AG09309 (cell line): ENCODE results near the gene PNLIPRP1.

ENCODE experiments used
- DNase-seq: peaks from one replicate; pipeline ENCODE4 v3.0.0-alpha.2; 2010; ENCODE audit warnings: low read depth
- H3K4me3 ChIP-seq: 2 replicates; pipeline ENCODE4 v1.5.1; 2011; ENCODE audit warnings: mild to moderate bottlenecking, low read depth, low read length, moderate library complexity; ENCODE audit not compliant: control insufficient read depth
- TF ChIP-seq, protein P1 (sequence below): IDR thresholded peaks from 2 replicates; pipeline ENCODE4 v1.5.1; 2011; ENCODE audit warnings: mild to moderate bottlenecking, low read depth, low read length, inconsistent platforms; ENCODE audit not compliant: insufficient read depth, control insufficient read depth; ENCODE audit errors: missing control alignments

PNLIPRP1 gene

DNA sequence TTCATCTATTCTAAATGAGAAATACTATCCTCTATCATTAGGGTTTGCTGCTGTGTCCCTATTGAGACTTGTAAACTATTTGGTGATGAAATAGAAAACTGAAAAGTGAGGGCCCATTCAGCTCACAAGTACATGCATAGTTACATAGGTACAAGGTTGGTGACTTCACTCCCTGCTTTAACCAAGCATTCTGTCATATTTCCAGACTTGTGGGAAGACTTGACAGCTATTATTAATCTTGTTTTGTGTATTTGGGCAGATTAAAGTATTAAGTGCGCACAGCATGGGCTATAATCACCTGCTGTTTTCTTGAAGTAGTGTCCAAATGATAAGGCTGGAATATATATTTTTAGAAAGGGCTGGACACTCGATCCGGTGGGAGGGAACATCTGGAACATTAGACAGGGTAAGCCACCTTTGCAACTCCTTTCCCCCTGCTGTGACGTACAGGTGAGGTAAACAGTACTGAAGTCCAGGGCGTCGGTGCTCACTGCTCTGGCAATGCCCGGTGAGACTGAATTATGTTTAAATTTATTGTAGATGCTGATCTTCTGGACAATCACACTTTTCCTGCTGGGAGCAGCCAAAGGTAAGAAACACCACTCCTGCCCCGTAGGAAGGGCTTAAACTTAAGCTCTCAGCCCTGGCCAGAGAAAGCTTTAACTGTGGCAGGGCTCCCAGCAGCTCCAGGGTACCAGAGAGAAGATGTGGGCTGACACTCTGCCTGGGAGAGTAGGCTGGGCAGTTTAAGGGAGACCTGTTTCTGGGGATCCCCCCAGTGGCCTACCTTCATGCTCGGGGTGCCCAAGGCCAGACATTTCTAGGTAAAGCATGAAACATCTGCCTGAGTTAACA lies at the start of gene PNLIPRP1:
PNLIPRP1 (plus strand) TSS at position 370 of the 855 bp plus-strand sequence; CDS start at position 541, 171 bp downstream.
- TF ChIP-seq, protein P1, sequence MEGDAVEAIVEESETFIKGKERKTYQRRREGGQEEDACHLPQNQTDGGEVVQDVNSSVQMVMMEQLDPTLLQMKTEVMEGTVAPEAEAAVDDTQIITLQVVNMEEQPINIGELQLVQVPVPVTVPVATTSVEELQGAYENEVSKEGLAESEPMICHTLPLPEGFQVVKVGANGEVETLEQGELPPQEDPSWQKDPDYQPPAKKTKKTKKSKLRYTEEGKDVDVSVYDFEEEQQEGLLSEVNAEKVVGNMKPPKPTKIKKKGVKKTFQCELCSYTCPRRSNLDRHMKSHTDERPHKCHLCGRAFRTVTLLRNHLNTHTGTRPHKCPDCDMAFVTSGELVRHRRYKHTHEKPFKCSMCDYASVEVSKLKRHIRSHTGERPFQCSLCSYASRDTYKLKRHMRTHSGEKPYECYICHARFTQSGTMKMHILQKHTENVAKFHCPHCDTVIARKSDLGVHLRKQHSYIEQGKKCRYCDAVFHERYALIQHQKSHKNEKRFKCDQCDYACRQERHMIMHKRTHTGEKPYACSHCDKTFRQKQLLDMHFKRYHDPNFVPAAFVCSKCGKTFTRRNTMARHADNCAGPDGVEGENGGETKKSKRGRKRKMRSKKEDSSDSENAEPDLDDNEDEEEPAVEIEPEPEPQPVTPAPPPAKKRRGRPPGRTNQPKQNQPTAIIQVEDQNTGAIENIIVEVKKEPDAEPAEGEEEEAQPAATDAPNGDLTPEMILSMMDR = no peak
- no peak within 1 kb of the TSS for H3K4me3 ChIP-seq
- no peak for DNase-seq

DNA sequence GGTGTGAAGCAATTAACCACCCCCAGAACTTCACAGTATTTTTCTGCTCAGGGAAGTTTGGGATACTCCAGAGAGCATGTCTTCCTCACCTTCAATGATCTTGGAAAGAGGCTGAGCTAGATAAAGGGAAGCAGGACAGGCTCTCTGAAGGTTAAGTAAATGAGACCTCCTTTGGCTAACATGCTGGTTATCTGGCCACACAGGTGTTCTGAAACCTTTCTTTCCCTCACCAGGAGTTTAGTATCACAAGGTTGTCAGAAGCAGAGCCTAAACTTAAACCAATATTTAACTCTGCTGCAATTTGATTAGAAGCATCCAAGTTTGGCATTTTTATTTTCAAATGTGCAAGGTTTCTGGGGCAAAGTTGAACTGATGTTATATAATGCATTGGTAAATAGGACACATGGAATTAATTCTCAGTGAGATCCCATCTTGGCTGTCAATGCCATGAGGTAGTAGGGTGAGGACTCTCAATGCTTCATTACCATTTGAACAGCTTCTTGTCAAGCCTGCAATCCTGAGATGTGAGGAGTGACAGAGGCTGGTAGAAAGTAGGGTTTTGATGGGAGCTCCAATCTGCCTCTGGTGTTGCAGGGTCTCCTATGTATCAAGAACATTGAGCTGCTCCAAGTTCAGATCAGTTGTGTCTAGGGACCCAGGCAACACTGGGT lies 48.6 kb upstream of the PNLIPRP1 start:
- TF ChIP-seq, protein P1 = no peak
- no peak overlapping the region for H3K4me3 ChIP-seq
- no peak for DNase-seq

DNA sequence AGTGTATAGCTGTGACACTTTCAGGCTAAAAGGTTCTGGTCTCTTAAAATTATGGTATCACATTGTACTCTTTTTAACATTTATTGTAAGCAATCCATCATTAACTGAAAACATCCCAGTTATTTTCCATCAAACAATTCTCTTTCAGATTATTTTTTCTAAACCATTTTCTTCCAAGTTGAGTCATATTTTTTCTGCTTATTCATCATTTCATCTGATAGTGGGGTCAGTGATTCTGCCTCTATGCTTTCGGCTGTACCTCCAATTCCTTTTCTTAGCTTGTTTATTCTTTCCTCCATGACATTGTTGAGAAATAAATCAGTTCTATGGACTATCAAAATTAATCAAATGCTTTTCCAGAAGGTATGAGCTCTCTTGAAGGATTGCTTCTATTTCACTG lies 45.6 kb upstream of the PNLIPRP1 start:
- H3K4me3 ChIP-seq = no peak overlapping the region
- no peak for DNase-seq
- TF ChIP-seq, protein P1 = no peak

DNA sequence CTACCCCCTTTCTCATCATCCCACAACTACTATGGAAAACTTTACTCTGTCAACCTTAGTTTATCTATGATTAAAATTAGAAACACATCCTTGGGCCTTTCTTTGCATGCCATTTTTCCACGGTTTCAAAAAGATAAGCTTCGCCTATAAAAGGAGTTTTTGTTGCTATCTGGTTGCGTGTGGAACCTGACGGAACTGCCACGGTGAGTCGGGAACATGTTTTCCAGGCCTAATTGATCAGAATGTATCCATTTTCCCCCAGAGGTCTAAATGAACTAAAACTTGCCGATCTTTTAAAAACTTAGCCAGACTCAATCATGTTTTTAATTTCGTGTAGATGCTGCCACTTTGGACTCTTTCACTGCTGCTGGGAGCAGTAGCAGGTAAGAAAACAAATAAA lies 45.0 kb upstream of the PNLIPRP1 start, which contains the start of gene PNLIP:
PNLIP (plus strand) TSS at position 176 of the 400 bp plus-strand sequence; CDS start at position 338, 162 bp downstream.
- no peak for DNase-seq
- H3K4me3 ChIP-seq = no peak within 1 kb of the TSS
- TF ChIP-seq, protein P1 = no peak

DNA sequence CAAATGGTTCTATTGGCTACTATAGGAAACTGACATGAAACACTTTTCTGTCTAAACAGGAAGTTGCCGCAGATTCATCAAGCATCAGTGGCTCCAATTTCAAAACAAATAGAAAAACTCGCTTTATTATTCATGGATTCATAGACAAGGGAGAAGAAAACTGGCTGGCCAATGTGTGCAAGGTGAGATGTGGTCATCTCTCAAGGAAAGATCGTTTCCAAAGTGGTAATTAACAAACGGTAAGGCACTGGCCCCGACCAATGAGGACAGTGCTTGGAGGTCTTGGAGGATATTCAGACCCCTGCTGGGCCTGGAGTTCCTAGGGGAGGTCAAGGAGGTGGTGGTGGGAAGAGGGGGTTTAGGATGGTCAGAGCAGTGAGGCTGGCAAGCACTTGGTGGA lies 42.5 kb upstream of the PNLIPRP1 start:
- TF ChIP-seq, protein P1 = no peak
- no peak for DNase-seq
- H3K4me3 ChIP-seq = no peak overlapping the region

DNA sequence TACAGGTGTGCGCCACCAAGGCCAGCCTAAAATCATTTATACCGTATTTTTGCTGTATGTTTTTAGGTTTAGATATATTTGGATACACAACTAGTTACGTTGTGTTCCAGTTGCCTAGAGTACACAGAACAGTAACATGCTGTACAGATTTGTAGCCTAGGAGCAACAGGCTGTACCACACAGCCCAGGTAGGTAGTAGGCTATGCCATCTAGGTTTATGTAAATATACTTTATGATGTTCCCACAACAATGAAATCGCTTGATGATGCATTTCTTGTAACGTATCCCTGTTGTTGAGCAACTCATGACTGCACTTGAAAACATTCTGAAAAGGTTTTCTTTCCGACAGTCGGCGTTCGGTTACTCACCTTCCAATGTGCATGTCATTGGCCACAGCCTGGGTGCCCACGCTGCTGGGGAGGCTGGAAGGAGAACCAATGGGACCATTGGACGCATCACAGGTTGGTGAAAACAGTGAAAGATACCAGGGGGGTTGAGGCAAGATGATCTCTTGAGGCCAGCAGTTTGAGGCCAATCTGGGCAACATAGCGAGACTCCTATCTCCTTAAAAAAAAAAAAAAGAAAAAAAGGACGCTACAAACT lies 37.3 kb upstream of the PNLIPRP1 start:
- TF ChIP-seq, protein P1 = no peak

More for the DNA sequence above, 37.3 kb upstream of the PNLIPRP1 start:
- no peak overlapping the region for H3K4me3 ChIP-seq
- no peak for DNase-seq
